Activated CD8-positive, alpha-beta memory T cell treated with anti-CD3 and anti-CD28 coated beads, Interleukin-2, amount 50 U/mL, for 24 hours (primary cell): ENCODE measurements around the gene FRRS1.
"Not testable (repeated sequence)": the region's sequence is repeated elsewhere in the genome, so short reads cannot be mapped to it uniquely, and the experiment has no call there.

Experiments used
- DNase-seq: peaks from one replicate; pipeline ENCODE4 v3.0.0-alpha.2; 2020; ENCODE audit errors: extremely low read depth

Gene FRRS1

DNA sequence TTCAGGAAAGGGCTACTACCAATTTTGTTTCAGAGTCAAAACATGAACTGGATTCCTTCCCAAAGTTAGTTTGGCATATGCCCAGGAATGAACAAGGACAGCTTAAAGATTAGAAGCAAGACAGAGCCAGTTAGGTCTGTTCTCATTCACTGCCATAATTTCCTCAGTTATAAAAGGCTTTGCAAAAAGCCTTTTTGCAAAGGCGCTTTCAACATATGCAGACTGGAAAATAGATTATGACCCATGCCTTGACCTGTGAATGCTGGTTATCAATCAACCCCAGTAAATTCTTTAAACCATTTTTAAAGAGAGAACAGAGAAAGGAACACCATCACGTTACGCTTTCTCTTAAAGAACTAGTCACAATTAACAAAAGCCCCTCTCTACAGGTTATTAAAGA is 1.7 kb upstream of the FRRS1 start:
- DNase-seq, result no peak

DNA sequence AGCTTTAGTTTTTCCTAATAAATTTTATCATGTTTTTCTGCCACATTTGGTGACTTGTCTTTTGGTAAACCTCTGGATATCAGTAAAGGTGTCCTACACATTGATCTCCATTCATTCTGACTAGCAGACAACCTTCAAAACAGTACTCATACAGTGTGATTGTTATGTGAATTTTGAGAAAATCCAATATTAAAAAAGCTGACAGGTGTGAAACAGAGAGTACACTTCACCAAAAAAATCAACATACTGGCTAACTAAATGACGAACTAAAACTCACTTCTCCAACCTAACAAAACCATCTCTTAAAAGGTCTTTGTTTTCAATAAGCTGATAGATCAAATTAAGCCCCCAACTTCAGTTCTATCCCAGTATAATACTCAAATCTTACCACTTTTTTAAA is 1.5 kb downstream of the FRRS1 start:
- no peak for DNase-seq

DNA sequence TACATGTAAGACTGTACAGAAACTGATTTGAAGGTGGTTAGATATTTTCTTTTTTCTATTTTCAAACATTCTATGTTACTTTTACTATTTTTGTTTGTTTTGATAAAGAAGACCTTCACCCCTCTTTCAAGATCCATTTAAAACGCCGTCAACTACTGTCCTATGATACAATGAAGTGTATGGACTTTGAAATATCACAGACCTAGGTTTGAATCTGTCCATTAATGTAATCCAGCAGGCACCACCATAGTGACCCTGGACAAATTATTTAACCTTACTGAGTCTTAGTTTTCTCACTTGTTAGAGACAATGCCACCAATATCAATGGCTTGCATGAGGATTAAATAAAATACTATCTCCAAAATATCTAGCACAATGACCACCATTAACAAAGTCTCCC is 2.0 kb downstream of the FRRS1 start:
- no peak for DNase-seq

DNA sequence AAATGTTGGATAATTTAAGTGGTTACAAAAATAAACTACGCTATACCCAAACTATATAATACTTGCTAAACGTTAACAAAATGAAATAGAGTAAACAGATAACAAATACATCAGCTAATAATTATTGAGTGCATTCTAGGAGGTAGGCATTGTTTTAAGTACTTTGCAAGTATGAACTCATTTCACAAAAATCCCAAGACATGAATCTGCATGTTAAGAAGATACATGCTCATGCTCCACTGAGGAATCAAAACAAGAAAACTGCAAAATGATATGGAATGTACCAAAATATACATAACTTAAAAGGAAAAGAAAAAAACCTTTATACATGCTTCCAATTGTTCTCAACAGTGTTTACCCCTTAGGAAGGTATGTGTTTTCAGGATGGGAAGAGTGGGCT is 2.5 kb downstream of the FRRS1 start:
- DNase-seq, result no peak

DNA sequence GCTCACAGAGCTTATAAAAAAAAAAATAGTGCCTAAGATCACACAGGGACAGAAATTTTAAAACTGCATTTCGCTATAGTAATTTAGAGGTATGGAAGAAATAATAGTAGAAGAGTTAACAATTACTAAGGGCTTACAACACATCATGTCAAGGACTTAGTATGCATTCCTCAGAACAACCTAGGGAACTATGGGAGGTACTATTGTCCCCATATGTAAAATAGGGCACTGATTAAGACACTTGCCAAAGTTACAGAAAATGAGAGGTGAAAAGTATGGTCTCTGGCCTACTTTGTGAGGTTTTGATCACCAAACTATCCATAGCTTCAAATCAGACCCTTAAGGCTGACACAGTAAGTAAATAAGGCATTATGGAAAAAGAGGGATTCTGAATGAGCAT is 4.7 kb downstream of the FRRS1 start:
- DNase-seq, result no peak

DNA sequence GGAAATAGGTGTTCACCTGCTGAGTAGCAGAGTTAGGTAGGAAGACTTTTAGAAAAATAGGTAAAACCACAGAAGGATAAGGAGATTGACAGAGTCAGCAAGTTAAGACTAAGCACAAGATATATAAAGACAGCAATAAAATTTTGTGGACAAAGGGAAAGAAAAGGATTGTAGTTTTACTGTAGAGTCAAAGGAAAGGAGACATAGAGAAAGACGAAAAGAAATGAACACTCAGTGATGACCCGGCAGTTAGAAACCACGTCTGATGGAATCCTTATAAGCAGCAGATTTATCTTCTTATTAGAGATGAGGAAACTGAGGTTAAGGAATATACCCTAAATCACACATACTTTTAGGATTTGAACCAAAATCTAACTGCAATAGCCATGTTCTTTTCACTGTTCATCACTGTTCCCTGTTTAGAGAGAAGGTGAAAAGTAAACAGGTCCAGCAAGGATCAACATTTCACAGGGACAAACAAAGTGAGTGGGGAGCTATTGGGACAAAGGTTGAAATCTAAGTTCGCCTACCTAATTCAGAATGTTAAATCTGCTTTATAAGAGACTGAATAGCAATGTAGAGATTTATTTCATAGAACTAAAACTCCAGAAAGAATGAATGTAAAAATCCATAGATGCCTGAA is 6.8 kb downstream of the FRRS1 start:
- no peak for DNase-seq

DNA sequence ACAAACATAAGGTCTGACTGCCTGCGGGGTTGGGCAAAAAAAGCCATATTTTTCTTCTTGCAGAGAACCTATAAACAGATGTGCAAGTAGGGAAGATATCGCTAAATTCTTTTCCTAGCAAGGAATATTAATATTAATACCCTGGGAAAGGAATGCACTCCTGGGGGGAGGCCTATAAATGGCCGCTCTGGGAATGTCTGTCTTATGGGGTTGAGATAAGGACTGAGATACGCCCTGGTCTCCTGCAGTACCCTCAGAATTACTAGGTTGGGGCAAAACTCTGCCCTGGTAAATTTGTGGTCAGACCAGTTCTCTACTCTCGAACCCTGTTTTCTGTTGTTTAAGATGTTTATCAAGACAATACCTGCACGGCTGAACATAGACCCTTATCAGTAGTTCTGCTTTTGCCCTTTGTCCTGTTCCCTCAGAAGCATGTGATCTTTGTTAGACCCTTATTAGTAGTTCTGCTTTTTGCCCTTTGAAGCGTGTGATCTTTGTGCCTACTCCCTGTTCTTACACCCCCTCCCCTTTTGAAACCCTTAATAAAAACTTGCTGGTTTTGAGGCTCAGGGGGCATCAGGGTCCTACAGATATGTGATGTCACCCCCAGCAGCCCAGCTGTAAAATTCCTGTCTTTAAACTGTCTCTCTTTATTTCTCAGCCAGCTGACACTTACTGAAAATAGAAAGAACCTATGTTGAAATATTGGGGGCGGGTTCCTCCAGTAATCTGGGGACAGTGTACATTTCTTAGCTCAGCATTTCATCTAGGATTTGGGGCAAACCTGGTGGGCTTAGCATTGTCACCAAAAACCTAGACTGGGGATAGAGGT is 7.5 kb downstream of the FRRS1 start:
- DNase-seq, result not testable (repeated sequence)

DNA sequence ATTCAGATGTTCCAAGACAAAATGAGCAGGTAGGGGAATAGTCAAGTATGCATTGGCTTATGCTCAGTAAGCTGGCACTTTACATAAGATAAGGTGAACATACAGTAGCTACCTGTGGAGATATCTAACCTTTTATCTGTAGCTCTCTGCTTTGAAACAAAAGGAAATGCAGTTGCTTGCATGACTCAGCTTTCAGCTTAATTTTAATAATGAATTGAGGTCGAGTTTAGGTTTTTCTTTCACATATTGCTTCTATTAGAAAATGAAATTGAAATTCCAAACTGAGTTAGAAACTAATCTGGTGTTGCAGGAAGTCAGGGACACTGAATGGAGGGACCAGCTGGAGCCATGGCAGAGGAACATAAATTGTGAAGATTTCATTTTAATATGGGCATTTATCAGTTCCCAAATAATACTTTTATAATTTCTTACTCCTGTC is 8.3 kb downstream of the FRRS1 start:
- no peak for DNase-seq

DNA sequence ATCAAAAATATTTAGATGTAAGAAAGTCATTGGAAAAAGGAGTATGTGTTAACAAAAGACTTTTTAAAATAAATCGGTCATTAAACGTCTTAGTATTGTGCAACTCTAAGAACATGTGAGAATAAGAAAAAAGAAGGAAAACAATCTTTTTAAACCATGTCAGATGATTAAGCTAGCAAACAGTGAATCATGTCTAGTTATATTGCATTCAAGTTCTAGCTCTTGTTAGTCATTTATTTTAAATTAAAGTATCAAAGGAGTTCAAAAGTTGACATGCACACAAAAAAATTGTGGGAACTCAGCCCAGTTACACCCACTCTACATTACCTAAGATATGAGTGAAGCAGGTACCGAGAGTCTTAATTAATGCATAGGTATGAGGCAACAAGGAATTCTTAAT is 9.8 kb downstream of the FRRS1 start:
- no peak for DNase-seq

DNA sequence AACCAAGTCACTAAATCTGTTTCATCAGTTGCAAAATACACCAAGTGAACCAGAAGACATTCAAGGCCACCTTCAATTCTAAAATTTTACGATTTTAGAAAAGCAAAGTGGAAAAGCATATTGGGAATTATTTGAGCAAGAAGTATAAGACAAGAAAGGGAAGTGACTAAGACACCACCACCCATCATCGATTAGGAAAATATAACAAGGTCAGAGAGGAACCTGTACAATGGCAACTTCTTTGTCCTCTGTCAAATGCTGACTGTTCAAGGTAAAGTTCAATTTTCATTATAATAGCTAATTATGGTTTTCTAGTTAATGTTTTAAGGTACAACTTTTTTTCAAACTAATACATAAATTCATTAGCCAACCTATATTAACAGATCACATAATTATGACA is 10.8 kb downstream of the FRRS1 start:
- DNase-seq, result no peak

DNA sequence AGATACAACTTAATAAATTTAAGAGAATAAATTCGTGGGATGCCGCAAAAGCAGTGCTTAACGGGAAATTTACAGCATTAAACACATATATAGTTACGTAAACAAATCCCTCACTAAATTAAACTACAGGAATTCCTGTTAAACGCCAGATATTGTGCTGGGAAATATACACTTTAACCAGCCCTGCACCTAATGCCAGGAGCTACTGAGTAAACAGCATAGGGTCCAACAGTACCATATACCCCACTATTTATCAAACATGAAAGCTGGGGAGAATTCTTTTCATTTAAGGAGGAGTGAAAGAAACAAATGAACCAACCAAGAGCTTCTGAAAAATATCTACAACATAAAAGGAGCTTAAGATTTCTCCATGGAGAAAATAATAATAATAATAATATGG is 11.7 kb downstream of the FRRS1 start:
- DNase-seq, result no peak

DNA sequence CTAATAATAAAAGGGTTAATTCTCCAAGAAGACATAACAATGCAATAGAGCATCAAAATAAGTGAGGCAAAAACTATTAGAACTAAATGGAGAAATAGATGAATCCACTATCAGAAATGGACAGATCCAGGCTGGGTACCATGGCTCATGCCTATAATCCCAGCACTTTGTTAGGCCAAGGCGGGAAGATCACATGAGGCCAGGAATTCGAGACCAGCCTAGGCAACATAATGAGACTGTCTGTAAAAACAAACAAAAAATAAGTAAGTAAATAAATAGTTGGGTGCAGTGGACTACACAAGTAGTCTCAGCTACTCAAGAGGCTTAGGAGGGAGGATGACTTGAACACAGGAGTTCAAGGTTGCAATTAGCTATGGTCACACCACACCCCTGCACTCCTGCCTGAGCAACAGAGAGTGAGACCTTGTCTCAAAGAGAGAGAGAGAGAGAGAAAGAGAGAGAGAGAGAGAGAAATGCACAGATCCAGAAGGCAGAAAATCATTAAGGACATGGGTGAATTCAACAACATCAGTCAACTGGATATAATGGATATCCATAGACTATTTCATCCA is 12.3 kb downstream of the FRRS1 start:
- no peak for DNase-seq

DNA sequence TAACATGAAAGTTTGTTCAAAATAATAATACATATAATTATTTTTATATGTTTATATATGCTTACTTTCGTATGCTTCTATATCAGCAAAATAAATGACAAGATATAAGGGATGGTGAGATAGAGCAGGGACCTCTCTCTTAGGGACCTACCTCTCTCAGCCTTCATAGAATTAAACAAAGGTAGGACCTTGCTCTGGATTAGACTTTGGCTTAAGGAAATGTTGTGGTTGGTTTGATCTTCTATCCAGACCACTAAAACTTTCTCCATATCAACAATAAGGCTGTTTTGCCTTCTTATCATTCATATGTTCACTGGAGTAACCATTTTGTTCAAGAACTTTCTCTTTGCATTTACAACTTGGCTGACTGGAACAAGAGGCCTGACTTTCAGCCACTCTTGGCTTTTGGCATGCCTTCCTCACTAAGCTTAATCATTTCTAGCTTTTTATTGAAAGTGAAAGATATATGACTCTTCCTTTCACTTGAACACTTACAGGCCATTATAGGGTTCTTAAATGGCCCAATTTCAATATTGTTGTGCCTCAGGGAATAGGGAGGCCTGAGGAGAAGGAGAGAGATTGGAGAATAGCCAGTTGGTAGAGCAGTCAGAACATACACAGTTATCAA is 14.4 kb downstream of the FRRS1 start:
- no peak for DNase-seq

DNA sequence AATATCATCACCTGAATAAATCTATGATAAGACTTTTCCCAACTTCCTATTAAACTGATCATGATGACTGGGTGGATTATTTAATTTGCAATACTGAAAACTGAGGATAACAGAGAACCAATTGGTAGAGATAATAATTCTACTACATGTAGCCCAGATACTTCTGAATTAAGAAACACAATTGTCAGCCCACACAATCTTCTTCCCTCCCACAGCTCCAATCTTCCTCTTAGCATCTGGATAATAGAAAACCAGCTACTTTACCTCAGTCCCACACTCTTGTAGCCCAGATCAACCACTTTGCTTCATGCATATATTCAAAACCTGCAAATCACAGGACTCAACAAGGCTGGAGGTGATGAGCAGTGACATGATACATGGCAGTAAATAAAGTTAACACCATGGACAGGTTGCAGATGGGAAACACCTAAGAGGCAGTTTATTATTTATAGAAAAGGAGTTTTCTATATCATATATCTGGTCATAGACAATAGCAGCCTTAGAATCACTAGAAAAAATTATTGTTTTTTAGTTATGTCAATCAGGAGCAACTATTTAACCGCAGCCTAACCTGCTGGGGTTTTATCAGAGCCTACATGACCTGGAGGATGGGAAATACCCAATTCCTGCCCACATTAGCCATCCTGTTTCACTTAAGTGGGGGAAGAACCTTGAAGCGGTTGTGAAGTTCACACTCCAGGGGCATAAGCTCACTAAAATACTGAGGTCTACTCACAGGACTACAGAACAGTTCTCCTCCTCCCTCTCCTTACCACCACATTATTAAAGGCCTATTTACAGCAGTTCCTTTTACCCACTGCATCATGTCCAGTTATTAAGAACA is 16.7 kb downstream of the FRRS1 start:
- DNase-seq, result no peak

DNA sequence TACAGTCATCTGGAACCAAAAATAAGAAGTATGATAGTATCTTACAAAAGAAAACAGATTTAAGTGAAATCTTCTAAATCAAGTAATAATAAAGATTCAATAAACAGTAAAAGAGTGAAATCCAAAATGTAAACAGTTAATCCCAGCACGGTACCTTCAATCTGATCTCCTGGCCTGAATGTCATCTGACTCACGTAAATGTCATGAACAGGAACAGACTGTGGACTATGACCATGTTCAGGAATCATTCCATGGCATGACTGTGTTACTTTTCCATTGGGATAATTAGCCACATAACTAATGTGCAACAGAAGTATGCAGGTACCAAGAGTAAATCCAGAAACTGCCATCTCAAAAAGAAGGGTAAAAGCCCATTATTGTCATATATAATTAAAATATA is 18.0 kb downstream of the FRRS1 start:
- no peak for DNase-seq

DNA sequence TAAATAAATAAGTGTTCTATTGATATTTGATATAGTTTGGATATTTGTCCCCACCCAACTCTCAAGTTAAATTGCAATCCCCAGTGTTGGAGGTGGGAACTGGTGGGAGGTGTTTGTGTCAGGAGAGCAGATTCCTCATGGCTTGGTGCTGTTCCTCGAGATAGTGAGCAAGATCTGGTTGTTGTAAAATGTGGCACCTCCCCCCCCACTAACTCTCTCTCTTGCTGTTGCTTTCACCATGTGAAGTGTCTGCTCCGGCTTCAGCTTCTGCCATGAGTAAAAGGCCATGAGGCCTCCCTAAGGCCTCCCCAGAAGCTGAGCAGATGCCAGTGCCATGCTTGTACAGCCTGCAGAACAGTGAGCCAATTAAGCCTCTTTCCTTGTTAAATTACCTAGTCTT is 20.8 kb downstream of the FRRS1 start:
- no peak for DNase-seq

DNA sequence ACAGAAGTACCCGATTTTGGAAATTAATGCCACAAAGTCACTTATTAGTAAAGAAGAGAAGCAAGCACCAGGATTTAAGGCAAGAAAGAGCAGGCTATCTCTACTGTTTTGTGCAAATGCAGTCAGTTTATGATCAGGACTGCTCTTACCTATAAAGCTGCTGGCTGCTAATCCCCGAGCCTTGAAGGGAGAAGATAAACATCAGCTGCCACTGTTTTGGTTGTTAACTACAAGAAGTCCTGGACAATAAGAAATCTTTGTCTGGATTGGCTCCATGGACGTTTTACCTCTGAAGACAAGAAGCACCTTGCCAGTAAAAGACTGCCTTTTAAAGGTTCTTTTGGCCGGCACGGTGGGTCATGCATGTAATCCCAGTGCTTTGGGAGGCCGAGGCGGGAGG is 21.4 kb downstream of the FRRS1 start:
- no peak for DNase-seq

DNA sequence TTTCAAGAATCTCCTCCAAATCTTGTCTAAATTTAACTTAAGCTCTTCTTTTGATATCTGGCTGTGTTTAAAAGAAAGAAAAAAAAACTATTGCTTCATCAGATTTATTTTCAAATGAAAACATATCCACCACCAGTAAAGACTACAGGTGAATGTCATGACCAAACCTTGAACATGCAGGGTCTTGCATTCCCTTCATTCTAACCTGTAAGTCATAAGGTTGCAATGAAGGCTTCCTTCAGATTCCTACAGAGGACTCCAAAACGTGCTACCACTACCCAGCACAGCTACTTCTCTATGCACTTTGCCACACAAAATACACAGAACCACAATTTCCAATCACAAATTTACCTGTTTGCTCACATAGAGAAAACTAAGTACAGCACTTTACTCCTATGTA is 26.3 kb downstream of the FRRS1 start:
- DNase-seq, result no peak

DNA sequence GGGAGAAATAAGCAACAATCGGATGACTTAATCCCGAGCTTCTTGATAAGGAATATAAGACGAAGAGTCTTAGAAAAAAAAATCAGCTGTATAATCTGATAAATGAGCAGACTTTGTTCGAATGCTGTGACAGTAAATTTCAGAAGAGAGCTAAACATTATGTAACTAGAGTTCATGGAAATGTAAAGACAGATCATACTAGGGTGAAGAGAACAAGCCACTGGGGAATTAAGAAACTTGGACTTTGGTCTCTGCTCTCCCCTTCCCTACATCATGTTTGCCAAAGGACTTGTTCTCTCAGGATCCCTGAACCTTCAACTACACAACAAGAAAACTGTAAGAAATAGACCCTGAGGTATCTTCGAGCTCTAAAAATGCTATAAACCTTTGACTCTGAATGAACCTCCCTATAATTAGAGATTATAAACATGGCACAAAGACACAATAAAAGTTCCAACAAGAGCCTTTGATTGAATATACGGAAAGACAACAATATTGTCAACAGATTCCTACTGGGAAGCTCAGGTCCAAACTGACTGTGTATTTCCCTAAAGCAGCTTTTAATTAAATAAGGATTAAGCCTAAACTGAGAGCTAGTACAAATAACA is 27.5 kb downstream of the FRRS1 start:
- no peak for DNase-seq

DNA sequence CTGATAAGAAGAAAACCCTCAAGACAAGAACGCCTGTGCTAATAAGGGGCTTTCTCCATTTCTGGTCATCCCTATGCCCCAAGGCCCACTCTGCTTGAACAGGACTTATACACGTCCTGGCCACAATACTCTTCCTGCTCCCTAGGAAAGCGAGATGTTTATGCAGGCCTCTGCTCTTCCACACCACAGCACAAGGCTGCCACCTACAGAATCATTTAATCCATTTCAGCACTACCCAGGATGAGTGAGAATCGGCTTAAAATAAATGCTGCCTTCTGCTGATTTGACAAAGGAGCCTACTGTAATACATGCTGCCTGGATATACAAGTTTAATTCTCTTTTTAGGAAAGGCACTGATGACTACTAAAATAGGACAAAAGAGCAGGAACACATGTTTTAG is 29.4 kb downstream of the FRRS1 start:
- no peak for DNase-seq

DNA sequence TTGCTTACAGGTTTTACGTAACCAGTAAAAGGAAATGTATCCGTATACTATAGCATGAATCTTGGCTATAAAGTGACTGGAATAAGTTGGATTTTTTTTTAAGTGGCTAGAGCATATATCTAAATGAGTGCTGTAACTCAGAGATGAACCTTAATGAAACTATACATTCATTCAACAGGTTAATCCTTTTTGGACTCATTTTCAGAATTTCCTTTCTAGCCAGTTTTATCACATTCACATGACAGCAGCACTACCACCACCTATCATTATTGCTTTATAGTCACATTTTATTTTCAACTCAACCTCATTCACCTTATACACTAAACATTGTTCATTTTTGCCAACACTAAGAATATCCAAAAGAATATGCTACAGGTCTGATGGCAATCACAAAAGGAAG is 30.6 kb downstream of the FRRS1 start:
- DNase-seq, result no peak
